Measurements from ENCODE around the gene NUTF2.
A peak's percentile ranks its signal among the peaks of the same experiment; 100 is the strongest.
"Not testable (repeated sequence)": the region's sequence is repeated elsewhere in the genome, so short reads cannot be mapped to it uniquely, and the experiment has no call there.

Gene NUTF2

DNA sequence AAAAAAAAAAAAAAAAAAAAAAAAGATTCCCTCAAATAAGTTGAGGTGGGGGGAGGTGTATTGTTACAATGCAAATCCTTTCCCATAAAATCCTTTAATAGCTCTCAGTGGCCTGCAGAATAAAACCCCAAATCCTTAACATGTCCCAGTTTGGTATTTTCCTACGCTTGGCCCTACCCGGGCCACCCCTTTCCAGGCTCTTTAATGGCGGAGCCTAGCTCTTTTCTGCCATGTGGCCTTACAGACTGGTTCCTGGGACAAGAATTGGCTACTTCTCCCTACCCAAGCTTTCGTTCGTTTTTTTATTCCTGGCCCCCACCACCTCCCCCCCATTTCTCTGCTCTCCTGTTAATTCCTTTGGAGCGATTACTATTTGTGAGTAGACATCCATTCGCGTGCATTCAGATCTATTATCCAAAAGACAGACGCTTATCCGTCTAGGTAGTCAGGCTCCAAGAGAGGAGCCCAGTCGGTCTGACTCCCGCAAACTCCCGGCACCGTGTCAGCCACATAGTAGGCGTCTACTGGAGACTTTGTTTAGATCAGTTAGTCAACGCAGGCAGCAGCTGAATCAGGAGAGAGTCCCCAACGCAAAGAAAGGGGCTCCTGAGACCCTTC is 5.4 kb upstream of the NUTF2 start:
- no peak for DNase-seq

DNA sequence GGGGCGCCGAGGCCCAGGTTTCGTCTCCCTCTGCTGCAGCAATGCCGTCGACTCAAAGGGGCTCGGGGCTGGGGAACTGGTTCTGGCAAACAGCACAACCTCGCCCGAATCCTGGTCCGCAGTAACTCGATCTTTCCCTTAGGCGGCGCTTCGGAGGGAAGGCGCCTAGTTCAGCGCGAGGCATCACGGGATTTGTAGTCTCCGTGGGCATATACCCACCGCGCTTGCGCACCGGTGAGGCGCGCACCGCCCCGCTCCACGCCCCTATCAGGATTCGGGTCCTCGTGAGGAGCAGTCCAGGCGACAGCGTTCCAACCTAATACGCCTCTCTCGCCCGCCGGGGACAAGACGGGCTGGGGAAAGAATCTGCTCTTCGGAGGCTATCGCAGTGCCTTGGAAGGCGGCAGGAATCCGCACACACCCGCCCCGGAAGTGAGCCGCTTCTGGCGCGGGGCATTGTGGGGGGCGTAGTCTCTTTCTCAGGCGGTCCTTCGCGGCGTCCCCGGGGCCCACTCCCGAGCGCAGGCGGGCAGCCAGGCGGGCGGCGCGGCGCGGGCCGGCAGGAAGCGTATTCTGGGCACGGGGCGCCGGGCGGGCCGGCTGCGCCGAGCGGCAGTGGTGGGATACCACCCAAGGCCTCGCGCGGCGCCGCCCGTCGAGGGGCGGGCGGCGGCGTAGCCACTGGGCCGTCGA is 4.8 kb upstream of the NUTF2 start, which contains the start of gene THAP11:
Gene THAP11 (plus strand): TSS at position 505 of the 693 bp plus-strand sequence. CDS start 235 bp downstream, outside the sequence.
- DNase-seq, result peak; percentile 94

DNA sequence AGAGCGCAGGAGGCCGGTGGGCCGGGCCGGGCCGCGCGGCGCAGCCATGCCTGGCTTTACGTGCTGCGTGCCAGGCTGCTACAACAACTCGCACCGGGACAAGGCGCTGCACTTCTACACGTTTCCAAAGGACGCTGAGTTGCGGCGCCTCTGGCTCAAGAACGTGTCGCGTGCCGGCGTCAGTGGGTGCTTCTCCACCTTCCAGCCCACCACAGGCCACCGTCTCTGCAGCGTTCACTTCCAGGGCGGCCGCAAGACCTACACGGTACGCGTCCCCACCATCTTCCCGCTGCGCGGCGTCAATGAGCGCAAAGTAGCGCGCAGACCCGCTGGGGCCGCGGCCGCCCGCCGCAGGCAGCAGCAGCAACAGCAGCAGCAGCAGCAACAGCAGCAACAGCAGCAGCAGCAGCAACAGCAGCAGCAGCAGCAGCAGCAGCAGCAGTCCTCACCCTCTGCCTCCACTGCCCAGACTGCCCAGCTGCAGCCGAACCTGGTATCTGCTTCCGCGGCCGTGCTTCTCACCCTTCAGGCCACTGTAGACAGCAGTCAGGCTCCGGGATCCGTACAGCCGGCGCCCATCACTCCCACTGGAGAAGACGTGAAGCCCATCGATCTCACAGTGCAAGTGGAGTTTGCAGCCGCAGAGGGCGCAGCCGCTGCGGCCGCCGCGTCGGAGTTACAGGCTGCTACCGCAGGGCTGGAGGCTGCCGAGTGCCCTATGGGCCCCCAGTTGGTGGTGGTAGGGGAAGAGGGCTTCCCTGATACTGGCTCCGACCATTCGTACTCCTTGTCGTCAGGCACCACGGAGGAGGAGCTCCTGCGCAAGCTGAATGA is 4.0 kb upstream of the NUTF2 start:
- DNase-seq, result peak; percentile 31

DNA sequence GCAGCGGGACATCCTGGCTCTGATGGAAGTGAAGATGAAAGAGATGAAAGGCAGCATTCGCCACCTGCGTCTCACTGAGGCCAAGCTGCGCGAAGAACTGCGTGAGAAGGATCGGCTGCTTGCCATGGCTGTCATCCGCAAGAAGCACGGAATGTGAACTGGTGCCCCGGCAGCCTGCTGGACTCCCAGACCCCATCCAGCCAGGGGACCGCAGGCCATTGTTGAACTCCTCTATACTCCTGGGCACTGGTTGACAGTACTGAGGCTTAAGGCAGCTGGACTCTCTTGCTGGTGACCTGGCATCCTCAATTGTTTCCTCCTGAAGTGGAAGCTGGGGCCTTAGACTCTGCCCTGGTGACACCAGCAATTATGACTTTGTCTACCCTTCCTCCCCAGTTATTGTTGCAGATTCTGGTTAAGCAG is 3.4 kb upstream of the NUTF2 start:
- no peak for DNase-seq

DNA sequence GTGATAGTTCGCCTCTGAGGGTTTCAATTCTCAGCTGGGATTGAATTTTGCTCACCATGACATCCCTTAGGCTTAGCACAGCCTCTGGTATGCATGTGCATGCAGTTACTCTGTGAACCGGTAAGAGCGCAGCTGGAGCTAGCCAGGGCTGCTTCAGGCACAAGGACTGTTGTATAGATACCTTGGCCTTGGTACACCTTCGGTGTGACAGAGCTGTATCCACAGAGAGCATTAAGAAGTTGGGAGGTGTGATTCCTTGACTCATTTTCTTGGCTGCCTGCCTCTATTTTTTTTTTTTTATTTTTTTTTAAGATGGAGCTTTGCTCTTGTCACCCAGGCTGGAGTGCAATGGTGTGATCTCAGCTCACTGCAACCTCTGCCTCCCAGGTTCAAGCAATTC is 2.2 kb upstream of the NUTF2 start:
- DNase-seq, result peak; percentile 38

DNA sequence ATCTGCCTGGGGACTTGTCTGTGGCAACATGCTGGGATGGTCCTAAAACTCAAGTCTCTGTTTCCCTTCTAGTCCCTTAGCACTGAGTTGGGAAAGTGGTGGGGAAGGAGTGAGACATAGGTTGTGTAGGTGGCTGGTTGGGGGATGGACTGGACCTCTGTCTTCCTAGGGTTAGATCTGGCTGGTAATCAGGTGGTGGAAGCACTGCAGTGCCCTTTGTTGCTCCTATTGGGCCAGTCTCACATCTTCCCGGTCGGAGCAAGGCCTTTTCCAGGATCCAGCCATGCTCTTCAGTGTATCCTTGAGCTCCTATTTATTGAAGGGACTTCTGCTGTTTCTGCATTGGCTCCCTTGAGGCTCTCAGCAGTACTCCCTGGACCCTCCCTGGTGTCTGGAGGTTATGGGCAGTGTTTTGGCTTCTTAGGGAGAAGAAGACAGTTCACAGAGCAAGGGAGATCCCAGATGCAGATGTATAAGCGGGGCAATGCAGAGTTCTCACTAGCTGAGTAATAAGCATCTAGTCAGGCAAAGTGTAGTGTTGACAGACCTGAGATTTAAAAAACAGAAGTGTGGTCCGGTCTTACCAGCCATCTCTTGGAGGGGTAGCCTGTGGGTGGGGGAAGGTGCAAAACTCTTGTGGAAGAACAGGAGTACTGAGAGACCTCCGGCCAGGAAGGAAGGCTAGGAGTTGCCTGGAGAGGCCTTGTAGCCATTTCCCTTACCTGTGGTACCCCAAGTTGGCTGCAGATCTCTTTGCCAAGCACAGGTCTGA is 1.3 kb upstream of the NUTF2 start:
- DNase-seq, result no peak

DNA sequence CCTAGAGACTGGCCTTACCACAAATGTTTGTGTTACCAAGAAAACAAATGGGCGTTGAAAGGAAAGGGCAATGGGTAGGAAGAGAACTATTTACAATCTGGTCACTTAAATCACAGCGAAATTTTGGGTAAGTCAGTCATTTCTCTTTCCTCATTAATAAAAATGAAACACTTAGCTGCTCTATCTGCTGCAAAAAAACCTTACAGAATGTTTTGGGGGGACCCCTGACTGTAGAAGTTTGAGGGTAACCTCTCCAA is 742 bp upstream of the NUTF2 start:
- DNase-seq, result no peak

DNA sequence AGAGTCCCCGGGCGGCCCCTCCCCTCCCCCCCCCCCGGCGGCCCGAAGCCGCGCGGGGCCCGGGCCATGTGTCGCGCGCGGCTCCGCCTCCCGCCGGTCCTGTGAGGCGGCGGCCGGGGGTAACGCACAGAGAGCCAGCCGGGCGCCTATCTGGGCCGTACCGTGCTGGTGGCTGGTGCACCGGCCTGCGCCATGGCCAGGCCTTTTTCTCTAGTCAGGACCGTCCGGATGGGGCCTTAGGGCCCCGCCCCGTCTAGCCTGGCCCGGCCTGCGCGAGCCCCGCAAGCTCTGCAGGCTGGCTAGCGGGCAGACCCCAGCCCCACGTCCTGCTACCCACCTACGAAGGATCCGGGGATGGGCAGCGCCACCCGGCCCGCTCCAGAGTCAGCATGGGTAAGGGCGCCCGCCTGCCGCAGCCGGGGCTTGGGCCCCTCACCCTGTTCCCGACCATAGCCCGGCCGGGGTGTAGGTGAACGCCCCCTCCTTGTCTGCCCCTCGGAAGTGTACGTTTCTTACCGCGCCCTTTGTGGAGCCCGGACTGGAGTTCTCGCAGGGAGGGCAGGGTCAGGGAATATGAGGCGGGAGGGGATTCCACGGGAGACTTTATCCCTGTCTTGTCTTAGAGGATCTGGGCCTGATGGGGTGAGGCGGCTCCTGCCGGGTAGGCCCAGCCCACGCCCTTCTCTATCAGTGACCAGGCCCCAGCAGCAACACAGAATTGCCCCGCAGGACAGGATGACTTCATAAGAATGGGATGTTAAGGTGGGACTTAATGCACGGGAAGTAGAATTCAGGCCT is 530 bp downstream of the NUTF2 start, which contains the start of gene CENPT:
Gene CENPT (minus strand): TSS at position 630 of the 798 bp plus-strand sequence. CDS start 13,834 bp downstream, outside the sequence.
- peak; percentile 57 for DNase-seq

DNA sequence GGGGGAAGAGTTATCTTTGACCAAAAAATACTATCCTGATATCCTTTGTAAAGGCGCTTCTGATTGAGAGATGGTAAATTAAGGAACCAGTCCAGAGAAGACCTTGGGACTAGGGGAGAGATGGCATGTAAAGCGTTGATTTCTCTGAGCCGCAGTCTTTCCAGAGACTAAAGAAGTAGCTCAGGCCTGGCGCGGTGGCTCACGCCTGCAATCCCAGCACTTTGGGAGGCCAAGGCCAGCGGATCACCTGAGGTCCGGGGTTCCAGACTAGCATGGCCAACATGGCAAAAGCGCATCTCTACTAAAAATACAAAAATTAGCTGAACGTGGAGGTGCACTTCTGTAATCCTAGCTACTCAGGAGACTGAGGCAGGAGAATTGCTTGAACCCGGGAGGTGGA is 1.4 kb downstream of the NUTF2 start:
- no peak for DNase-seq

DNA sequence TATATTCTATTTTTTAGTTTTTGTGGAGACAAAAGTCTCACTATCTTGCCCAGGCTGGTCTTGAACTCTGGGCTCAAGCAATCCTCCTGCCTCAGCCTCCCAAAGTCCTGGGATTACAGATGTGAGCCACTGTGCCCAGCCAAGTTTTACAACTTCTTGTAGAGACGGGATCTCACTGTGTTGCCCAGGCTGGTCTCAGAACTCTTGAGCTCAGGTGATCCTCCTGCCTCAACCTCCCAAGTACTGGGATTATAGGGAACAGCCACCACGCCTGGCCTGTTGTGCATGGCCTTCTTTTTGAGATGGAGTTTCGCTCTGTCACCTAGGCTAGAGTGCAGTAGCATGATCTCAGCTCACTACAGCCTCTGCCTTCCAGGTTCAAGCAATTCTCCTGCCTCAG is 6.9 kb downstream of the NUTF2 start:
- DNase-seq, result no peak

DNA sequence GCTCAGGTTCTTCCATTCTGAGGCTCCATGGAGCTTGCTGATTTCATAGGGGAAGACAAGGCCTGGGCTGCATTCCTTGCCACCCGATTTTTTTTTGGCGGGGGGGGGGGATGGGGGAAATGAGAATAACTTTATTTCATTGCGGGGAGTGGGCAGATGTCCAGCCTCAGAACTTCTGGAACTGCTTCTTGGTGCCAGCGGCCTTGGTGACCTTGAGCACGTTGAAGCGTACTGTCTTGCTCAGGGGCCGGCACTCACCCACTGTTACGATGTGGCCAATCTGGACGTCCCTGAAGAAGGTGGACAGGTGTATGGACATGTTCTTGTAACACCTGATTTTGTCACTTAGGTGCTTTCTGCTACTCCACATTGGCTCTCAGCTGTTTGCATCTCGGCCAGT is 9.1 kb downstream of the NUTF2 start:
- DNase-seq, result no peak

DNA sequence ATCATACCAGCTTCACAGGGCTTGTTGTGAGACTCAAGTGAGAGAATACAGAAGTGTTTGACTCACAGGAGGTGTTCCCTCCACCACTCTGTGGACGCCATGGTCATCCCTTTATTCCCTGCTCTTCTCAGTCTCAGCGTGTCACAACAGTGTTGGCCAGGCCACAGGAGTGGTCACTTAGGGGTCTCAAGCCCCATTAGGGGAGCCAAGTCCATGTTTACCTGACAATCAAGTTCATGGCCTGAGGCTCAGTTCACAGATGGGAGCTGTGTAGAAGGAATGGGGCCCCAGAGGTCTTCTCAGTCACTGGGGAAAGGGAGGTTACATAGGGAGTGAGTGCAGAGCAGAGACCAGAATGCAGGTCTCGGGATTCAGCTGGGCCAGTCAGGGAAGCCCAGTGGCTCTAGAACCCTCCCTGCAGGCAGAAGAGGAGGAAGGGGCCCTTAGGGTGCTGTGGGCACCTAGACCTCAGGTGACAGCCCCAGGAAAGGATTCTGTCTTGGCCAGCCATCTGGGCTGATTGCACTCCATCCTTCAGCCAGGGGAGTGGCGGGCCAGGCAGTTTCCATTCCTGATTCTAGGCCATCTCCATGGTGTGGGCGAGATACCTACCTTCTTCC is 10.3 kb downstream of the NUTF2 start:
- DNase-seq, result no peak

DNA sequence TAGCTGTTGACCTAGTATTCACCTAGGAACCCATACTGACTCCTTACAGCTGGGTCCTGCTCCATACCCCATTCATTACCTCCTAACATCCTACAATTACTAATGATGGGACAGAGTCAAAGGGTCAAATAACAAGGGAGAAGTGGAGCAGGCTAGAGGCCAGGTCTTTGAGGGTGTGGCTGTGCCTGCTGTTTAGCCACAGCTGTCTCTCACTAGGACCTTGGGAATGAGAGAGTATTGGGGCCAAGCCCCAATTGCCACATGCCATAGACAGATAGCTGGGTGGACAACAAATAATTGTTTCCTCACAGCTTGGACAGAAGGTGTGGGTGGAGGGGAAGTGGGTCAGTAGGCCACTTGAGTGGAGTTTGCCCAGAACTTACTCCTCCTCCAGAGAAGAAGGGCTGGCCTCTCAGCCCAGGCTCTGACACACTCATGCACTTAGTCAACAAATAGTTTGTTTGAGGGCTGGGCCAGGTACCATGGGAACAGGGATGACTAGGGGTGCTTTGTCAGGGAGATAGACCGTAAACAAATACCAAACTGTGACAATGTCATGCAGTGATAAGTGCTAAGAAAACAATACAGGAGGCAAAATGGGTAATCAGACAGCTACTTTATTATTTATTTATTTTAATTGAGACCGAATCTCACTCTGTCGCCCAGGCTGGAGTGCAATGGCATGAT is 11.0 kb downstream of the NUTF2 start:
- peak; percentile 81 for DNase-seq

DNA sequence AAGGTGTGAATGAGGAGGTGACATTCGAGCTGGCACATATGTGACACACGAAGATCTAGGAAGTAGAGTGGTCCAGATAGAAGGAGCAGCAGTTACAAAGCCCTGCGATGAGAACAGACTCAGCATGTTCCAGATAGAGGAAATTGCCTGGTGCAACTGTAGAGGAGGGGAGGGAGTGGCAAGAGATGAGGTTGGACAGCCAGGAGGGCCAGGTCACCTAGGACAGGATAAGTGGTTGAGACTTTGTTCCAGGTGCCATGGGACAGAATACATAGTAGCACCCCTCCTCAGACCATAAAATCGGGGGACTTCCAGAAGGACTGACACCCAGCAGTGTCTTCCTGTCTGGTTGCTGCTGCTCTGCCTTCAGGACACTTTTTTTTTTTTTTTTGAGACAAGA is 11.8 kb downstream of the NUTF2 start:
- no peak for DNase-seq

DNA sequence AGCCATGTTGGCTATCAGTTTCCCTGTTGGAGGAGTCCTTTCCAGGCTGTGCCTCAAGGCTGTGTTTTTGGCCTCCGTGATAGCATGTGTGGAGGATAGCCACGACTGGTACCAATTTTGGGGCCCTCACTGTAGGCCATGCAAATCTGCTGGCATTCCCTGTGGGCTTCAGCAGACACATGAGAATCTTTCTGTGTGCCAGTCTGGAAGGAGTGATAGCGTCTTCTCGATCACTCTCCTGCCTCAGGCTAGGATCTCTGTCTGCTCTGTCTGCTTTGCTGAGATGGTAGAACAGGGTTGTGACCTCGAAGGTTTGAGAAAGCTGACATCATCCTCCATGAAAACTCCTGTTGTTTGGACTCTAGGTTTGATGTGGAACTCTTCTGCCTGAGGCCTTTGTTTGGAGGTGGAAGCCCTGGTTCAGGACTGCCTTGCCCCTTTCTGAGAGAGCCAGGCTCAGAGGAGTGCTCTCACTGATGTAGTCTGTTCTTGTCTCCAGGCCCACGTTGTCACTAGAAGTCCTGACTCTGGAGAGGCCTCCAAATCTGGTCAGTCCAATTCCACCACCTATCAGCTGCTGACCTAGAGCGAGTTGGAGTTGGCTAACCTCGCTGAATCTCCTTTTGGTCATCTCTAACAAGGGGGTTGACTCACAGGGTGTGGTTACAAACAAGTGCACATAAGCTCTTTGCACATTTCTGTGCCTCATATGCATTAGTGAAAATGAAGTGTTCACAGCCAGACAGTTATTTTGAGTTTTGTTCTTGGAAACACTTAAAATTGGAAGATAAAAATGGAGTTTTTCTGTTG is 14.1 kb downstream of the NUTF2 start:
- DNase-seq, result no peak

DNA sequence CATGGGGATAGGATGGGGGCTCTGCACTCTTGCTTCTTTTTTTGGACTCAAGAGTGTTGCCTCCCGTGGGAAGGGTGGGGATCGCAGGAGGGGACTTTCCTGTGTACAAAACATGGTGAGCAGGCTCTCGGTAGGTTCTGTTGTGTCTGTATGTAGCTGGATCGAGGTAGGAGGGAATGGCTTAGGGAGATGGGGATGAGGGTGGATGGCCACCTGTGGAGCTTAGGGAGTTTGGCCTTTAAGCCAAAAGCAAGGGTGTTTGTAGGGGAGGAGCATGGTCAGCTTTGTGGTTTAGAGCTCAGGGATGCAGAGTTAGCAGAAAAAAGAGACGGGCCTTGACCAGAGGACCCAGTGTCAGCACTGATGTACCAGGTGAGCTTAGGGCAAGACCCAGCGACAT is 15.1 kb downstream of the NUTF2 start:
- no peak for DNase-seq

DNA sequence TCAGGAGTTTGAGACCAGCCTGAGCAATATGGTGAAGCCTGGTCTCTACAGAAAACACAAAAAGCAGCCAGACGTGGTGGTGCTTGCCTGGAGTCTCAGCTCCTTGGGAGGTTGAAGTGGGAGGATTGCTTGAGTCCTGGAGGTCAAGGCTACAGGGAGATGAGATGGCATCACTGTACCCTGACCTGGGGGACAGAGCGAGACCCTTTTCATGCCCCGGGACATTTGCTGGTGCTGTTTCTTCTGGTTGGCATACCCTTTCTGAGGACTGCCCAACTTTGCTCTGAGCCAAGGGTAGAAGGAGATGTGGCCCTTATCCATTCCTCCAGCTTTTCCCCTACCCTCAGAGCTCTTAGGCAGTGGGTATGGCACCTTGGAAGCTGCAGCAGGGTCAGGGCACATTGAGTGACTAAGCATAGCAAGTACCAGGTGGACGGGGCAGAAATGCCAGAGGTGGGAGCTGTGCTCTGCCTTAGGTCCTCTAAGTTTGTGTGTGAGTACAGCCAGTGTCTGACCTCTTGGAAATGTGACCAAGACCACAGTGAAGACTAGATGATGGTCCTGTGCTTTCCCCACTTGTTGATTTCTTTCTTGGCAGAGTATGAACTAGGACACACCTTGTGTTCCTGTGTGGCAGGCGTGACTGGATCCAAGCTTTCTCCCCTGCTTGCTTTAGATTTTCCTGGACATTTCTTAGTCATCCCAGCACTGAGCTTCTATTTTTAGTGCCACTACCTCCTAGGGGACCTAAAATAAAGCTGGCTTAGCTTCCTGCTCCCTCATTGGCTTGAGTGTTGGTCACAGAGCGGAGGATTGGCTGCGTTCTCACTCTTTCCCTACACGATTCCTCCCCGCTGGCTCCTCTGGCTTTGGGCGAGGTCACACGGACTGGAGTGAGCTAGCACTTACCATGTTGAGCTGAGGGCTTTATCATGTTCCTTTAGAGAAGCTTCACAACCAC is 16.2 kb downstream of the NUTF2 start:
- DNase-seq, result peak; percentile 60

DNA sequence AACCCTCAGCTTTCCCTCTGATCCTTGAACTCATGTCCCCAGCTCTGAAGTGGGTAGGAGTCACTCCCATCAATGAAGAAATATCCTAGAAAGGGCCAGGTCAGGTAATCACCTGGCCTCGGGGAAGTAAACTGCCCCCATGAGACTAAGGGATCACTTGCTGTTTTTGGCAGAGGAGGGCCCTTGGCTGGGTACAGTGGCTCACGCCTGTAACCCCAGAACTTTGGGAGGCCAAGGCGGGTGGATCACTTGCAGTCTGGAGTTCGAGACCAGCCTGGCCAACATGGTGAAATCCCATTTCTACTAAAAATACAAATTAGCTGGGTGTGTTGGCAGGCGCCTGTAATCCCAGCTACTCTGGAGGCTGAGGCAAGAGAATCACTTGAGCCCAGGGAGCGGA is 17.3 kb downstream of the NUTF2 start:
- DNase-seq, result not testable (repeated sequence)

DNA sequence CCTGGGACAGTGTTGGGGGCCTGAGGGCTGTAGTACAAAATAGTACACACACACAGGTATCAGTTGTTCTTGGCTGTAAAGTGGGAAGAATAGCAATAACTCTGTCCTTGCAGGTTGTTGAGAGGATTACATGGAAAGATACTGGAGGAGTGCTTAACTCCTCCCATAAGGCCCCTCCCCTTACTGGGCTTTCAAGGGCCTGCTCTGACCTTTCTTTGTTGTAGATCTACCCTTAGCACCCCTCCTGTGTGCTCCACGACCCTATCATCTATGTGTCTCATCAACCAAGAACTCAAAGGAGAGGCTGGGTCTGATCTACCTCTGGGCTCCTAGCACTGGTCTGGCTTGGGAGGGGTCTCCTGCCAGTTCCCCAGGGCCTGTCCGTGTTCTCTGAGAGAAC is 17.9 kb downstream of the NUTF2 start:
- no peak for DNase-seq
